Measurements from ENCODE around the gene USP4. TPM values are rescaled to one million over a fixed set of nuclear protein-coding genes. Genes with fewer than 3 reads are reported as not detected.
"Not testable (repeated sequence)": the region's sequence is repeated elsewhere in the genome, so short reads cannot be mapped to it uniquely, and the experiment has no call there.

The USP4 gene
- total and polyA plus RNA-seq, 3 donors from 2014 or later, result 48.0 to 95.1 (median 72.0) TPM

DNA sequence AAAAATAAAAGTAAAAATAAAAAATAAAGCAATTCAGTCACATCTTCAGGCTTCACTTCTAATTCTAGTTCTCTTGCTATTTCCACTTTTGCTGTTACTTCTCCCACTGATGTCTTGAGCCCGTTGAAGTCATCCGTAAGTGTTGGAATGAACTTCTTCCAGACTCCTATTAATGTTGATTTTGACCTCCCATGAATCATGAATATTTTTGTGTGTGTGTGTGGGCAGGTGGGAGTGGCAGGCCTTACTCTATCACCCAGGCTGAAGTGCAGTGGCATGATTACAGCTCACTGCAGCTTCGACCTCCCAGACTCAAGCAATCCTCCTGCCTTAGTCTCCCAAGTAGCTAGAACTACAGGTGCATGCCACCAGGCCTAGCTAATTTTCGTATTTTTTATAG, 10.7 kb downstream of the USP4 start:
- 80 to 87% methylated on average over 4 of the region's 4 CpGs for WGBS, 2 donors
- Histone ChIP-seq H3K9me3 (no peaks in the 10 kb centered on the region), H3K4me1 (no peaks in the 10 kb centered on the region), H3K27ac (no peak overlapping the region), H3K4me3 (no peak overlapping the region), H3K36me3 (ENCODE audit: low read depth, missing control alignments) (no peaks in the 10 kb centered on the region), H3K27me3 (no peaks in the 10 kb centered on the region)
- no peak for DNase-seq
- intact Hi-C loops (cut with DNase I; ENCODE audit: low total_unique reads), result no loop called here
- TF ChIP-seq, protein P1, sequence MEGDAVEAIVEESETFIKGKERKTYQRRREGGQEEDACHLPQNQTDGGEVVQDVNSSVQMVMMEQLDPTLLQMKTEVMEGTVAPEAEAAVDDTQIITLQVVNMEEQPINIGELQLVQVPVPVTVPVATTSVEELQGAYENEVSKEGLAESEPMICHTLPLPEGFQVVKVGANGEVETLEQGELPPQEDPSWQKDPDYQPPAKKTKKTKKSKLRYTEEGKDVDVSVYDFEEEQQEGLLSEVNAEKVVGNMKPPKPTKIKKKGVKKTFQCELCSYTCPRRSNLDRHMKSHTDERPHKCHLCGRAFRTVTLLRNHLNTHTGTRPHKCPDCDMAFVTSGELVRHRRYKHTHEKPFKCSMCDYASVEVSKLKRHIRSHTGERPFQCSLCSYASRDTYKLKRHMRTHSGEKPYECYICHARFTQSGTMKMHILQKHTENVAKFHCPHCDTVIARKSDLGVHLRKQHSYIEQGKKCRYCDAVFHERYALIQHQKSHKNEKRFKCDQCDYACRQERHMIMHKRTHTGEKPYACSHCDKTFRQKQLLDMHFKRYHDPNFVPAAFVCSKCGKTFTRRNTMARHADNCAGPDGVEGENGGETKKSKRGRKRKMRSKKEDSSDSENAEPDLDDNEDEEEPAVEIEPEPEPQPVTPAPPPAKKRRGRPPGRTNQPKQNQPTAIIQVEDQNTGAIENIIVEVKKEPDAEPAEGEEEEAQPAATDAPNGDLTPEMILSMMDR (IDR thresholded peaks at IDR 0.05), result no peak
- TF ChIP-seq POLR2A (IDR thresholded peaks at IDR 0.05), result no peak

DNA sequence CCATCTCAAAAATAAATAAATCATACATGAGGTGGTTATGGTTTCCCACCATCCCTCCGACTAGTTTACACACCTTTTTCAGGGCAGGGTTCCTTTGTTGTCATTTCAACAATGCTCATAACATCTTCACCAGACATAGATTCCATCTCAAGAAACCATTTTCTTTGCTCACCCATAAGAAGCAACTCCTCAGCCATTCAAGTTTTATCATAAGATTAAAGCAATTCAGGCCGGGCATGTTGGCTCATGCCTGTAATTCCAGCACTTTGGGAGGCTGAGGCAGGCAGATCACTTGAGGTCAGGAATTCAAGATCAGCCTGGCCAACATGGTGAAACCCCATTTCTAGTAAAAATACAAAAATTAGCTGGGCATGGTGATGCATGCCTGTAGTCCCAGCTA, 11.5 kb downstream of the USP4 start:
- intact Hi-C loops (cut with DNase I; ENCODE audit: low total_unique reads); DNase-seq; H3K27ac ChIP-seq; H3K36me3 ChIP-seq (ENCODE audit: low read depth, missing control alignments); H3K4me1 ChIP-seq; H3K4me3 ChIP-seq; H3K9me3 ChIP-seq; H3K27me3 ChIP-seq: not testable (repeated sequence)
- WGBS, 2 donors, result 72 to 91% methylated on average over 2 of the region's 2 CpGs

DNA sequence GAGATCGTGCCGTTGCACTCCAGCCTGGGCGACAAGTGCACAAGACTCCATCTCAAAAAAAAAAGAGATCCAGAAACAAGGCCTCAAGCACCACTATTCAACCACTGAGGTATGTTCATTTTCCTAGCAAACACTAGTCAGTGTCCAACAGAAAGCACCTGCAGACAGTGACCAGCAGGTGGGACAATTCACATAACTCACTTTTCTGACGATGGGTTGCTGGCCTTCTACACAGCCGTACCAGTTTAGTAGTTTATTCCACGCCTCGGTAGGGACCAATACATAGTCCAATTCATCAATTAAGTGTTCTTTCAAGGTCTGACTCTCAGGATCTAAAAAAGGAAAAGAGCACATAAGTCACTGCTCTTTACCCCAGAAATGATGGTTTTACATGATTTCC, 12.4 kb downstream of the USP4 start:
- Histone ChIP-seq H3K4me3 (no peak overlapping the region), H3K36me3 (ENCODE audit: low read depth, missing control alignments) (no peaks in the 10 kb centered on the region), H3K27me3 (no peaks in the 10 kb centered on the region), H3K9me3 (no peaks in the 10 kb centered on the region), H3K4me1 (no peaks in the 10 kb centered on the region), H3K27ac (no peak overlapping the region)
- intact Hi-C loops (cut with DNase I; ENCODE audit: low total_unique reads), result no loop called here
- no peak for DNase-seq
- WGBS, 2 donors, result 81 to 93% methylated on average over 7 of the region's 7 CpGs
- TF ChIP-seq POLR2A (IDR thresholded peaks at IDR 0.05), result no peak
- TF ChIP-seq, protein P1 (IDR thresholded peaks at IDR 0.05), result no peak

DNA sequence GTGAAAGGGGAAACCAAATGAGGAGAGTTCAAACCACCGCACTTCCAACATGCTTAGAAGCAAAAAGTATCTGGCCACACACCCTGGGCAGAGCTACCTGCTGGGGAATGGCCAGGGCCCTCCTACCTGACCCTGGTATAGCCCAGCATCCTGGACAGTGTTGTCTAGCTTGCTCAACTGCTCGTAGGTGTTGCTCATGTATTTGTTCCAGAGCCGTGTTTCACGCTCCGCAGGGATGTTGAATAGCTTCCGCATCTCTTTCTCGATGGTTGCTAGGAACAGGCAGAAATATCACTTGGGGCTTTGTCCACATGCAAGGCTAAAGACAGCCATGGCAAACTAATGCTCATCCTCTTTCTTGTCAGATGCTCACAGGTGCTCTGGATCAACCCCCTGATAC, 15.1 kb downstream of the USP4 start:
- no peaks in the 10 kb centered on the region for H3K36me3 ChIP-seq (ENCODE audit: low read depth, missing control alignments)
- no peak for TF ChIP-seq POLR2A (IDR thresholded peaks at IDR 0.05)
- TF ChIP-seq, protein P1 (IDR thresholded peaks at IDR 0.05), result no peak
- intact Hi-C loops (cut with DNase I; ENCODE audit: low total_unique reads), result no loop called here
- no peak for DNase-seq
- no peaks in the 10 kb centered on the region for H3K27me3 ChIP-seq
- H3K4me3 ChIP-seq, result no peak overlapping the region
- no peaks in the 10 kb centered on the region for H3K9me3 ChIP-seq
- WGBS, 2 donors, result 96 to 97% methylated on average over 7 of the region's 7 CpGs
- no peaks in the 10 kb centered on the region for H3K4me1 ChIP-seq
- H3K27ac ChIP-seq, result no peak overlapping the region

DNA sequence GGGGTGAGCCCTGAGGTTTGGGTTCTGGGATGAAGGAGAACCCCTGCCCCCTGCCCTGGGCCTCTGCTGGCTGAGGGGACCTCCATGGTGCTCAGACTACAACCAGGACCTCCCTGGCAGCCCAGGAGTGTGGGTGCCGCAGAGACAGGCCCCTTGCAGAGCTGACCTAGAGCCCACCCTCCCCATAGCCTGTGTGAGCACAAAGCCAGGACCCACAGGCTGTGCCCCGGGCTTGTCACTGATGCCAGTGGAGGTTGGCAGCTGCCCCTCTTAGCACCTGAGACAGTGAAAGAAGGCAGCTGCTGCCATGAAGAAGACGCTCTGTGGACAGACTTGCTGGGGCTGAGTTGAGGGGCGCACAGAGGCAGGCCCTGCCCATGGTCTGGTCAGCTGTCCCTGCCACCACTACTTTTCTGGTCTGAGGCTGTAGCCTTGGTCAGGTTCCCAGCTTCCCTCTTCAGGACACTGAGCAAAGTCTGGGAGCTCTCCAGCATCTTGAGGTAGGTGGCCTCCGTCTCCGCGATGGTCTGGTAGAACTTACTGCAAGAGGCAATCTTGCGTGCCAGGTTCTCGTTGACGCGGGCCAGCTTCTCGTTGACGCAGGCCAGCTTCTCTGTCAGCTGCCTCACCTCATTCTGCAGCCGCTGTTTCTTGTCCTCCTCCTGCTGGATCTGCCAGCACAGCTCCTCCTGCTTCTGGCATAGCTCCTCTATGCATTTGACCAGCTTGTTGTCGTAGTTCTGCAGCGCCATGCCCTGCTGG, 23.0 kb downstream of the USP4 start:
- H3K4me1 ChIP-seq, result no peaks in the 10 kb centered on the region
- WGBS, 2 donors, result 89 to 95% methylated on average over 16 of the region's 16 CpGs
- intact Hi-C loops (cut with DNase I; ENCODE audit: low total_unique reads), result no loop called here
- no peak overlapping the region for H3K27ac ChIP-seq
- DNase-seq, result no peak
- H3K27me3 ChIP-seq, result no peaks in the 10 kb centered on the region
- H3K9me3 ChIP-seq, result no peaks in the 10 kb centered on the region
- TF ChIP-seq, protein P1 (IDR thresholded peaks at IDR 0.05), result no peak
- no peak for TF ChIP-seq POLR2A (IDR thresholded peaks at IDR 0.05)
- H3K36me3 ChIP-seq (ENCODE audit: low read depth, missing control alignments), result no peaks in the 10 kb centered on the region
- no peak overlapping the region for H3K4me3 ChIP-seq
